Glomerular visceral epithelial cell (primary cell): ENCODE results near the gene C5orf58.

ENCODE experiments used
- DNase-seq: peaks from one replicate; pipeline ENCODE4 v3.0.0-alpha.2; 2016; ENCODE audit errors: extremely low spot score

Gene C5orf58

DNA sequence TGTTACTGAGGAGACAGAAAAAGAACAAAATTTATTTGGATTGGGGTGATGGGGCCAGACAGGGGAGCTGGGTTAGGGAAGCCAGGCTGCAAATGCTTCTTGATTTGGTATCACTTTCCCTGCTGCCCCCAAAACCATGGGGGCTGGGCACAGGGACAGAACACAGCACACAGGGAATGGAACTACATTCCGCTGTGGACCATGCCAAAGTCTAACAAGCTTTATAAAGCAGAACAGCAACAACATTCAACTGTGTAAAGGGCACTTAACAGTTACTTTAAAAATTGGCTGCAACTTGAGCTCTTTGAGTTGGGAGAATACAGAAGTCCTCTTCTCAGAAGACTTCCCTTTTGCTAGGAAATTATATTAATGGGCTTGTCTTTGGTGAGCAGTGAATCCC is 23.8 kb downstream of the C5orf58 start:
- DNase-seq, result no peak

DNA sequence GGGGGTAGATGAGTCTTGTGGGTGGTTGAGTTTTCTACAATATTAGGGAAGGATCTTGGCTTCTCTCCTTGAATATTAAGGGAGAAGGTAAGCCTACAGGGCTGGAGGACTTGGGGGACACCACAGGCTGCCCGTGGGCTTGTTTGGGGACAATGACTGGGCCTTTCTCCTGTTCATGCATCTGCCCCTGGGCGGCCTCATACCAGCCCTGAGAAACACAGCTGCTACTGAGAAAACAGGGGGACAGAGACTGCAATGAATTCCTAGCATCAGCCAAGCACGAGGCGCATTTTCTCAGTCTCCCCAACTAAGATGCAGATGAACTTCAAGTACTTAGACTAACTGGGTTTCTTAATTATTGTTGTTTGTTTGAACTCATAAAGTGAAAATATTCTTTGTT is 24.6 kb downstream of the C5orf58 start:
- DNase-seq, result no peak

DNA sequence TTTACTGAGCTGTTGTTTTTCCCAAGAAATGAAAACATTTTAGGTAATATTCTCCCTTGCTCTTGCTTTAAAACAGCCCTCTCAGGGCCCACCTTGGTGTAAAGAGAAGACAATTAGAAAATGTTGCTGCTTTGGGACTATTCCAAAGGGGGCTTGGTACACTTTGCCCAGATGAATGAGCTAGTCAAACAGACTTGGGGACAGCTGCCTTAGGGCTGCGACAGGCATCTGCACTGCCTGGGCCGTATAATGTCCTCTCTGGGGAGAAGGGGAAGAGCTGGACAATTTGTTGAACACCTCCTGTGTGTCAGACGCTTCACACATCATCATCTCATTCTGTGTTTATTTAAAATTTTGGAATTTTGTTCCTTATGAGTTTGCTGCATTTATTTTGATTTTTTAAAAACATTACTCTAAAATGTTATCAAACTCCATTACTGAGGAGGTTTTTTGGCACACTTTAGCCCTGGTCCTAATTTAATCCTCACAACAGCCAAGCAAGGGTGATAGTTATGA is 28.8 kb downstream of the C5orf58 start:
- DNase-seq, result no peak

DNA sequence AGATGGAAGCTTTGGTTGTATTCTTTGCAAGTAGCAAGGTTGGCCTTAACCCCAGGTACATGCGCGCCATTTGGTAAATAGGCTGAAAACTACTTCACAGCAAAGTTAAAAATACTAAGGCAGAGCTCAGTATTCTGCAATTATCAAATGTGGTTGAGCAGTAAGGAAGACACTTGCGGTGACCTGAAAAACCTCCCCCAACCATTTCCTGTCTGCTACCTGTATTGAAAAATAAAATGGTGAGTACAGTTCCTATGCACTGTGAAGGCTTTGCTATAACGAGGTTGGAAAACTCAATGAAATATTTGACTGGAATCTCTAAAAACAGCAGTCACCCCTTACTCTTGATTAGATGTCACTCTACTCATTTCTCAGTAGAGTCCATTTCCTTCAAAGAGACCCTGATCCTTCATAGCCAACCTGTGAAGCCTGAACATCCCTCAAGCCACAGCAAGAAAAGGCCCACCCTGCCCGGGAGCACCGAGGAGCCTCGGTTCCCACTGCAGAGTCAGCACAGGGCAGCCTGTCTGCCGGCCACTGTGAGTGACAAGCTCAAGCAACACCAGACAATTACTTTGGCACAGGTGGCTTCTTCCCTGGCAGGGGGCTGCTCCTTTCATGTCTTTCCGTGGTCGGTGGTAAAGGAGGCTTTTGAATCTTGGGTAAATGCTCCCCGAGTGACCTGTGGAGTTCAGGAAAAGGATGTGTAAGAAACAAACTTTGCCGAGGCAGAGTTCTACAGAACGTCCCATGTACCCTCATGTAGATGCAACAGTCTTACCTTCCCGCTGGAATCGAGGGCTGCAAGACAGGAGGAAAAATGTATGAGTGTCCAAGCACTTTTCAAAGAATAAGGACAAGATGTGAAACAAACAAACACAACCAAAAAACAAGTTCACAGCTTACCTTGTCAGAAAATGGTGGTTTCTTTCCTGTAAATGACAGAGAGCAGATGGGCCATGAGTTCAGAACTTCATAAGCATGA is 29.6 kb downstream of the C5orf58 start:
- DNase-seq, result no peak

DNA sequence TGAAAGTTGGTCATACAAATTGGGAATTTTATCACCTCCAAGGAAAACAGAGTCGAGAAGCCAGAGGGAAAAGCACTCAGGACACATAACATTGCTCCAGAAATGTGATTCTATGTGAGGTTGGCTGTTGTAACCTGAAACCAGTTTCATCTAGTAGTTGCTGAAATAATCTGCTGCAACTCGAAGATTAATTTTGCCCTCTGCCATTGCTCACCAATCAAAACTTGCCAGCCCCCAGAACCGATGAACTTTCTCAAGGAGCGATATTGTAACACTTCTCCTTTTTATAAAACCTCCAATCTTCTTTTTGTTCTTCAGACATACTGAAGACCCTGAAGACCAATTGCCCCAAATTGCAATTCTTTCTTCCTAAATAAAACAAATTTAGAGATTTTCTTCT is 31.1 kb downstream of the C5orf58 start:
- no peak for DNase-seq

DNA sequence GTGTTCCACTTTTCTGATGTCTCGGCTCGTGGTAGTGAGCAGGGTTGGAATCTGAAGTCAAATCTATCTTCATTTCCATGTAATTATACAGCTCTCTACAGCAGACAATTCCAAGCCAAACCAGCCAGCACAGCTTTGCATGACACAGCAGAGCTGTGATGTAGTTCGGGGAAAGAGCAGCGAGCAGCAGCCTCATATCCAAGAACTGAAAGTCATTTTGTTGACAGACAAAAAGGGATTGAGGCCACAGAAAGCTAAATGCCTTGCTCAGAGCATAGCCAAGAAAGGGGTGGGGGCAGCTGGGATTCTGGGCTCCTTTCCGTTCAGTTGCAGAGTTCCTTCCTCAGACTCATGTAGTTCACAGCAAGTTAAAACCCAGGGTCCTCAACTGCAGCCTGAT is 32.7 kb downstream of the C5orf58 start:
- no peak for DNase-seq

DNA sequence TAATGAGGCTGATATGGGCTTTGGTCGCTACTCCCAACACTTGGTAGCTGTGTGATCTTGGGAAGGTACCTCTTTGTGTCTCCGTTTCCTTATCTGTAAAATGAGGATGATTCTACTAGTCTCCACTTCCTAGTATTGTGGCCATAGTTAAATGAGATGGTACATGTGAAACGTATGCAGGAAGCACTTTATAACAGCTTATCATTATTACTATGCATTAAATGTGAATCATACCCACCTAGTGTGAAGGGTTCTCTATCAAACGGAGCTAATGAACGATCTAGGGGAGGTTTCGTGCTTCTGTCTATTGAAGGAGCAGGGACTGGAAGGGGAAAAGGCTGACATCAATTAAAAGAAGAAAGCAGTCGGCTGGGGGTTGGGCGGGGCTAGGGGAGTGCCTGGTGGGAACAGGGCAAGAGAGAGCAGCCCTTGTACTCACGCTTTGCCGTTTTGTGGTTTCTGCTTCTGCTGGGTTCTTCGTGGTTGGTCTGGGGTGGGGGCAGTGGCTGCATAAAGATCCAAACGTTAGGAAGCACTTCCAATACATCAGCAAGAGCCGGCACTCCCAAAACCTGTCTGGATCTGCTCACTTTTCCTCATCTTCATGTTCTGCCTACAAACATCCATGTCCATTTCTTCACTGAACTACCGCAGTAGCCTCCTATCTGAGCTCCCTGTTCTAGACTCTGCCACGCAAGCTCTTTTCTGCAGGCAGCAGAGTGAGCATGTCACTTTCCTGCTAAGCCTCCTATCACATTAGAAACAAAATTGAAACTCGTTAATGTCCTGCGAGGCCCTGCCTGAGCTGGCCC is 34.0 kb downstream of the C5orf58 start:
- no peak for DNase-seq

DNA sequence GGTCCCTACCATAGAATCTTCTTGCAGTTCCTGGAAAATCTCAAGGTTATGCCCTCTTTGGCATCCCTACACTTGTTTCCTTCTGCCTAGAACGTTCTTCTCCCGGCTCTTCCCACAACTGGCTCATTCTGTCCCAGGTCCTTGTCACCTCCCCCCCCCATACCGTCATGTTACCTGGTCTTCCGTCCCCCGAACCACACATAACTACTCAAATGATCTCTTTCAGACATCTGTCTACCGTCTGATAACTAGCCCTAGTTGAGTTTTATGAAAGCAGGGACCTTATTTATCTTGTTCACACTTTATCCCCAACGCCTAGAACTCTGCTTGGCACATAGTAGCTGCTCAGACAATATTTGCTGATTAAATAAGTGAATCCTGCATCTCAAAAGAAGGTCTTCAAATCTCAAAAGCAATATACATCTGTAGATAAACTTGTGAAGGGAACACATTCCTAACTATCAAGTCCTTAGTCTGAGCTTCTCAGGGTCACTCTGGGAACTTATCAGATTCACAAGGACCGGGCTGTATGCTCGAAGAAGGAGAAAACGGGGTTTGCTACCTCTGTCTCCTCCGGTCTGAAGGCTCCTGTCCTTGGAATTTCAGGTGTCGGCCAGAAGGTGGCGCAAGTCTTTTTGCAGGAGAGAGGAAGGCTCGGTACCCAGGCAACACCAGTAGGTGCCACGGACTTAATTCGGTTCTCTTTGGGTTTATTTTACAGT is 34.8 kb downstream of the C5orf58 start:
- DNase-seq, result peak; percentile 70

DNA sequence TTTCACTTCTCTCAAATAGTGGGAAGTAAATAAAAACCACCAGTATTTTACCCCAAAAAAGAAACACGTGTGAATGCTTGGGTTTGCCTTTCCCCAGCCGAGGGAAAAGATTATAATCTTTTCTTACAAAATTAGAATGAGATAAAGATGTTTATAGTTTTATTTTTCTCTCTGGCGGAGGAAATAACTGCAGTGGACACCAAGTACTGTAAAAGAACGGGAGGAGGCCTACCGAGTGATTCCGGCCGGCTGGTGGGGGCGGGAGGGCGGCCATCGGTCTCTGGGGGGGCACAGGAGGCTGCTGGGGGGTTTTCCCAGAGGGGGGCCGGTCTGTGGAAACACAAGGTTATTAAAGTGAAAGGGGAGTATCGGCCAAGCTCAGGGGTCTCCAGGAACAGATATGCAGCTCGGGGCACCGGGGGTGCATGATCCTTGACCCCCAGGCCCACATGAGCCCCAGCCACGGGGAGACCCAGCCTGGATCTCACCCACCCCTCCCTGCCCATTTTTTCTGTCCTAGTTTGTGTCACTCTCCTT is 35.4 kb downstream of the C5orf58 start:
- DNase-seq, result no peak

DNA sequence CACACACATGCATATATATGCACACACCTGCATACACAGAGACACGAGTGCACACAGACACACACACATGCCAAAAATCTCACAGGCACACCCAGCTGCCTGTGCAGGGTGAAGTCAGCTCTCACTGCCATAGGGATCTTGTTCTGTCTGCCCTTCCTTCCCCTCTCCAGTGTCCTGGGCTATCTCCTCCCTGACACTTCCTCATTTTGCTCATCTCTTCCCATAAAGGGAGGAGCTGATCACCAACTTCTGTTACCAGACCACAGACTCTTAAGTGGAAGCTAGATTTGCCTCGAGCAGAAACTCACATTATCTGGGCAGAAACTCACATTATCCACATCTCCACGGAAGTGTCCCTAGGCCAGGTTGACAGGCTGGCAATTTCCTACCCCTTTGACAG is 36.1 kb downstream of the C5orf58 start:
- no peak for DNase-seq

DNA sequence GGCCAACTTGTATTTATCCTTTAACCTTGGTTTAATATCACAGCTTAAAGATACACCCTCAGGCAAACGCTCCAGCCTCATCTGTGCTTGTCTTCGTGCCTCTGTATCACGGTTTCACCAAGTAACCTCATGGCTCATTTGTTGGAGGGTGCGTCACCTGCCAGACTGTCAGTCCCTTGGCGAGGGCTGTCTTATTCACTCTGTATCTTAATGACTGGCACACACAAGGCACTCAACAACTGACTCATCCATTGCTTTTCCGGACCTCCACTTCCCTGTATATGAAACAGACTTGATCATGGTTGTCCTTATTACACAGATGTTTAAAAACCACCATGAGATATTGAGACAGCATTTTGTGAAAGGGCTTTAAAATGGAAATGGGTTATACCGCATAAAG is 36.8 kb downstream of the C5orf58 start:
- no peak for DNase-seq

DNA sequence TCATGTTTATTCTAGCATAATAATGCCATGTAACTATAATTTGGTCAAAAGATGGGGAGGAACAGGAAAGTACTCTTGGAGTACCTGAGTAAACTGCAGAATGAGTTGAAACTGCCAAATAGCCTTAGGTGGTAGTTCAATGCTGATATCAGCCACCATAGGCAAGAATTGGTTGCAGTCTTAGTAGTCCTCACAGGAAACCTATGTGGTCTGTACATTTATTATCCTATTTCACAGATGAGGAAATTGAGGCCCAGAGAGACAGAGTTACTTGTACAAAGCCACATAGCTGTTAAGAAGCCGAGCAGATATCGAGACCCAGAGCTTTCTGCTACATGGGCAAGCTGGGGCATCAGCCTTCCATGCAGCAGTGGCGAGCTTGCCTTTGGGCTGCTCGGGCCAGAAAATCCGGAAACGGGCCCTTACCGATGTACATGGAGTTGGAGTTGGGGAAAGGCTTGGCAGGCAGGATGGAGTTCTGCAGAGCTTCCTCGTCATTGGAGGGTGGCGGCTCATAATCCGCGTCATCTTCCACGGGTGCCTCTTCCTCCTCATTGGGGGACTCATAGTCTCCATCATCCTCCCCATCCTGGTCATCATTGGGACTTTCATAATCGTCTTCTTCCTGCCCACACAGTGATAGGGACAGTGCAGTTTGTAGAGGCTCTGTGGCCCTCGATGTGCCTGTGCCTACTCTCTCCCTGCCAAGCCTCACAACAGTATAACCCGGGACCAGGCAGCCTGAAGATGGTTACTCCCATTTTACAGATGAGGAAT is 37.7 kb downstream of the C5orf58 start:
- no peak for DNase-seq

DNA sequence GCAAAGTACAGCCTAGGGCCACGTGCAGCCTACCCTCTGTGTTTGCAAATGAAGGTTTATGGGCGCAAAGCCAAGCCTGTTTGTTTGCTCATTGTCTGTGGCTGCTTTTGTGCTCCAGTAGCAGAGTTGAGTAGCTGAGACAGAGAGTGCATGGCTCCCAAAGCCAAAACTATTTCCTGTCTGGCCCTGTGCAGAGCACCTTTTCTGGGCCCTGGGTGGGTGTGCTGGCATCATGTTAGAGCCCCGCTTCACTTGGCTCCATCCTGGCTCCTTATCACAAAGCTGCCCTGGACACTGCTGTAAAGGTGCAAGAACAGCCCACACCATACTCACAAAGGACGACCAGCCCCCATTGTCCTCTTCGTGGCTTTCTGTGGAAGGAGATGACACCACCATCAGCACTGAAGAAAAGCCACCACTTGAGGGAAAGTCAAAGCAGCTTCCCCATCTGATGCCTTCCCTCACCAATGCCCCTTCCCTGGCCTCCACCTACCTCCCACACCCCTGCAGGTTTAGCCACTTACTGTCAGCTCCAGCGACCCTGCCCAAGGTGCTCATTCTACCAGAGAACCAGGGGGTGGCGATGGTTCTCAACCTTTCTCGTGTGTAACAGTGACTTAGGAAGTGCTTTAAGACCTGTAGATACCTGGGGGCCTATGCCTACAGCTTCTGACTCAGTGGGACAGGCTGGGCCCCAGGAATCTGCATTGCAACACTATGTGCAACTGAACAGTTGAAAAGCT is 41.4 kb downstream of the C5orf58 start:
- peak; percentile 18 for DNase-seq

DNA sequence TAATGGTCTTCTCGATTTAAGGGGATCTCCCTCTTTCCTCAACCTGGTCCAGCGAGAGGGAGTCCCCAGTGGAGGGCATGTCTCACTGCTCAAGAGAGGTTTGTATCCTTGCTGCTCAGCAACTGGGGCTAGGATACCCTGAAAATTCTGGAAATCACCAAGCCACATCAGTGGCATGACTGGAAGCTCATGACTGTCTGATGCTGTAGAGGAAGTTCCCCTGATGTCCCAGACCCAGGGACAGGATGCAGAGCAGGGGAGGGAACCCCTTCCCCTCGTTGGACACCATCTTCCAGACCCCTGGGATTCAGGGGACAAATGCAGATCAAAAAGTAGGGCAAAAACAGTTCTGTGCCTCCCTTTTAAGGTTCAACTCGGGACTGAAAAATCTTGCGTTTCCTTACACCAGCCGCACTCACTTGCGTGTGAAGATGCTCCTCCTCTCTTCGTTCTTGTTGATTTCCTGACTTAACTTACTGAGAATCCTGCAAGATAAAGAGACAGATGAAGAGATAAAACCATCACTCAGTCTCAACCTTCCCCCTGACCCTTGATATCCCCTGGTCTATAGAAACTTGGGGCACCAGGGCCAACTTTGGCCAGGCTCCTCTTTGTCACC is 42.7 kb downstream of the C5orf58 start:
- no peak for DNase-seq

DNA sequence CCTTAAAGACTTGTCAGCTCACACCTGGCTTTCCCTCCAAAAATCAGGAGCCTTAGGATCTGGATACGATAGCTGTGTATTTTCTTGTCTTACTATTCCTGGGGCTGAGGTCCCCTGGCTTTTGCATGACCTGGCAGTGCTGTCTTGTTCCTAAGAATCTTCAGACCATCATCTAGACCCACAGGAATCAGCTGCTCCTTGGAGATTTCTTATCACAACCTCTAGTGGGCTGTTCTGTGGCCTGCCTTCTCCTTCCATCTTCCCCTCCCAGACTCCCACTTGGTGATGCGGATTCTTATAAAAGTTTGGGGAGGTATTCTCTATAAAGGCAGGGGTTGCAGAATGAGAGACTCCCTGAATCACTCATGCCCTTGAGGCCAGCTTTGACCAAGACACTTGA is 43.4 kb downstream of the C5orf58 start:
- DNase-seq, result no peak

DNA sequence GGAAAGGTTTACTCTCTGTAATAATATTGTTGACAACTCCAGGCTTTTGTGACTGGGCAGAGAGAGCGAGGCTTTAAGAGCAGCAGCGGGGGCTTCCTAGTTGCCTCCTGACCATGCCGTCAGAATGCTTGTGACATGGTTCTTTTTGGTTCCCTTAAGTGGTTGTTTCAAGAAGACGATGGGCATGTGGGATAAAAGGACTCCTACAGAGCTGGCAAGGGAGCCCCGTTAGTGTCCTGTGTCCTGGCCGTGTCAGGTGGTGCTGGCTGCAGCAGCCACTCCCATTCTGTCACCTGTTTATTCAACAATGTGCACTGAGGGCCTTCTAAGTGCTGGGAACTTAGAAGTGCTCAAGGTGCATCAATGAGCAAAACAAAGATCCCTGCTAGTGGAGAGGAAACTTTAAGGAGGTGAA is 45.1 kb downstream of the C5orf58 start:
- no peak for DNase-seq

DNA sequence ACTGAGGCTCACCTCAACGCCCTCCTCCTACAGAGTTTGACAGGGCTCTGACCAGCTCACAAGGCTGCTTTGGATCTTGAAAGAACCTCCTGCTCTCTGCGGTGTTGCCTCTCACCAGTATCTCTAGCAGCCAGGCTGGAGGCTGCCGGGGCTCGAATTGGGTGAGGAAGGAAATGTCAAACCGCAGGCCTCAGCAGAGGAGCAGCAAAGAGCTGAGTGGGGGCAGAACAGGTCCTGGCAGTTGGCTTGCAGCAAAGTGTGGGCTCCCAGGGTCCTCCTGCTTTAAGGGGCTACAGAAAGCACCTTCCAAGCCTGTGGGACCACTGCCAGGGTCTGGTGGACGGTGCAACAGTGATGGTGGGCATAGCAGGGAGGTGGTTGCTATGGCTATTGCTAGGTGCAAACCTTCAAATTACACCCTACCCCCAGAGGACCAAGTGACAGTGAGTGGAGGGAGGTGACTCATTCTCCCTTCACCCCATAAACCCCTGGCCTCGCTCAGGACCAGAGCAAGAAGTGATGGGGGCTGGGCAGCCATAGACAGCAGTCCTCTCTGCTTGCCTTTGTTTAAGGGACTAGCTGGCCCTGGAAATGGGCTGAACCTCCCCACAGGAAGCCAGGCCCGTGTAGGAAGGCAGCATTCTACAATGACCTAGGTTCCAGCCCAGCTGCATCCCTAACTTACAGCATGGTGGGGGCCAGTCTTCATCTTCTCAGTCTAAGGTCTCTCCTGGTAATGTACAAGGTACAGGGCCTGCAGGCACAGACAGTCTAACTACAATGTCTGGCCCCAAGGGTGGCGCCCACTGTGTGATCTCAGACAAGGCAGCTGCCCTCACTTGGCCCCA is 46.0 kb downstream of the C5orf58 start:
- no peak for DNase-seq

DNA sequence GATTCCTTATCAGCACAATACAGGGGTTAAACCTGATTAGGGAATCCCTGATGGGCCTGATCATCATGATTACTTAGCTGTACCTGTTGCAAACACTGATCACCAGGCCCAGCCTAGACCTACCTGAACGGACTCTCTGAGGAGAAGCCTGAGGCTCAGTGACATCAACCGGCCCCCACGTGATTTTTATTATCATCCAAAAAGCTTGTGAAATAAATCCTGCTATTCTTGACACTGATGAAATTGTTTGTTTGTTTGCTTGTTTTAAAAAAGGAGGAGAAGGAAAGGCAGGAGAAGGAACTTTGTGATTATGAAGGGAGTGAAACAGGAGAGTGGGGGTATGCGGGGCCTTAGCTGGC is 46.7 kb downstream of the C5orf58 start:
- DNase-seq, result no peak

DNA sequence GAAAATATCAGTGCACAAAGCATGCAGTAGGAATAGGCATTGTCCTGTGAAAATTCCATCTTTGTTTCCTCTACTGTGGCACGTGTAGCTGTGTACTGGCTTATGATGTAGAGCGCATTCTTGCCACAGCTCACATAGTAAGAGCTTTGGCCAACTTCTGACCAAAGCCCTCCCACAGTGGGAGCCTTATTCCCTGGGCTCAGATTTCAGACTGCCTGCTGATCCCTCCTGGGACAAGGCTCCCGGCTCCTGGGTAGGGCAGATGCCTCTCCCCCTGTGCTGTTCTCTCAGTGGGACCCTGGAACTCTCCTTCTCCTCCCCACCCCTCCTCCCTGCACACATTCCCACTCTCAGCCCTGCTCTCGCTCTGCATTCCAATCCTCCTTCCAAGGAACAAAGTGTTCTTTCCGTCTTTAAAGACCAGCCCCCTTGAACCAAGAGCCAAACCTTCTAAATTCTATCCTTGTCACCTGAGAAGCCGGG is 47.3 kb downstream of the C5orf58 start:
- no peak for DNase-seq
